AG04449 (cell line): Measurements from ENCODE around the gene GAN.

Experiments
- CTCF ChIA-PET: fragments of 350-600 bp; formaldehyde crosslinking; extraction: SDS; loops from one replicate; lab custom pipeline; 2021; ENCODE audit warnings: antibody characterized with exemption; lab: Yijun Ruan, JAX
- POLR2A ChIA-PET: fragments of 400-600, 350-600 bp; formaldehyde crosslinking; extraction: SDS; loops from one replicate; lab custom pipeline; 2020; ENCODE audit warnings: antibody characterized with exemption, inconsistent platforms; lab: Yijun Ruan, JAX
- DNase-seq: peaks from one replicate; pipeline ENCODE4 v3.0.0-alpha.2; 2010; ENCODE audit warnings: low read depth, low spot score
- H3K4me3 ChIP-seq: 2 replicates; pipeline ENCODE4 v1.5.1; 2011; ENCODE audit warnings: low read depth, mild to moderate bottlenecking, control low read depth, low read length
- CTCF ChIP-seq: IDR thresholded peaks from one replicate; pipeline ENCODE4 v1.5.1; 2011; ENCODE audit warnings: mild to moderate bottlenecking, moderate library complexity, low read length, control low read depth, inconsistent platforms; ENCODE audit not compliant: insufficient read depth; ENCODE audit errors: missing control alignments

The GAN gene

DNA sequence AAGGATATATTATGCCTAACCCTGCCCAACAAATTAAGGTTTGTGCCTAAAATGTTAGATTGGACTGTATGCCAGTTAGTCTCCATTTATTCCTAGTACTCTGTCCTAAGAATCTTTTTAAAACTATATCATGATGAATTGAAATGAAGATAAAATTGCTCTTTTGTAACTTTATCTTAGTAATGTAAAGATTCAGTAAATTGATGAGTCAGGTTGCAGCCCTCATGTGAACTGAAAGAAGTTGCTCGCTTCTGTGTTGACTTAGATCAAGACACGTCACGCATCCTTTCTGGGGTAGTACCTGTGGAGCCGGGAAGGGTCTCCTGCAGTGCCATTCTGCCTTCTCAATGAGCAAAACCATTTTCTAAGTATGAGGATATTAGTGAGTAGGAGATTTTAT lies 63.3 kb downstream of the GAN start:
- ChIA-PET POLR2A (no interaction called here), CTCF (interaction anchor here (0.9 to 1.2 kb wide), 2 partner anchors 10 to 26 kb away, joined by 3 to 5 read pairs; no protein-coding TSS in a partner anchor)
- no peak overlapping the region for H3K4me3 ChIP-seq
- TF ChIP-seq CTCF: no peak
- DNase-seq: no peak

DNA sequence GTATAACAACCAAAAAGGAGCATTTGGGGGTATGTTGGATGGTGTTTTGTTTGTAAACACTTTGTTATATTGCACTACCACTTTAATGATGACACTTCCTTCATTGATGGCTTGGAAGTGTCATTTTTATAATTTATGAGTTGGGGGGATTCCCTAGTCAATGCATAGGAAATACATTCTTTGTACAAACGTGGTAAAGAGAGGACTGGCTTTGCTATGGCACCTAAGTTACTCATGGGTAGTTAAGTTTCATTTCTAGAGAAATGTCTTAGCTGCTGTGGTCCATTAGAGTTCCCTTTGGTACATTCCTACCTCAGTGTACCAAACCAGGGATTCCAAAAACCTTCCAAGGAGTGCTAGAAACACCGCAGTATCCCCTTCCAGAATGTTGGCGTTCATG lies 66.2 kb downstream of the GAN start:
- ChIA-PET POLR2A (no interaction called here), CTCF (interaction anchor here (1.0 to 3.4 kb wide), 5 partner anchors 14 to 343 kb away, joined by 3 to 19 read pairs (median 8); no protein-coding TSS in a partner anchor)
- DNase-seq: no peak
- no peak for TF ChIP-seq CTCF
- H3K4me3 ChIP-seq: no peak overlapping the region

DNA sequence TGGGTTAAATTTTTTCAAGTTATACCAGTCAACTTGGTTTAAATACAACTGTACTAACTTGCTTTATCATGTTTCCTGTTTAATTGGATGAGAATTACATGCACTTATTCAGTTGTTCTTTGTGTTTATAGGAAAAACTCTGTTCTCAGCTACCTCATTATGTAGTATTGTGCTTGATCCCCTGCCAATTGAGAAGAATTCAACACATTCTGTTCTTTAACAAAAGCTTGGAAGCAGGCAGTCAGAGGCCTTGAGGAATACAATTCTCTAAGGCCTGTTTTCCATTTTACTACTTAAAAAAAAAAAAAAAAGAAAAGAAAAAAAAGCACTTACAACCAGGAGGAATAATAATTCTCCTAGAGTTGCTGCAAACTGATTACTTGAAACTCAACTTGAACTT lies 69.2 kb downstream of the GAN start:
- no peak for TF ChIP-seq CTCF
- ChIA-PET CTCF (interaction anchor here (2.0 to 3.4 kb wide), 2 partner anchors 17 to 340 kb away, joined by 7 to 19 read pairs; no protein-coding TSS in a partner anchor), POLR2A (no interaction called here)
- no peak for DNase-seq
- no peak overlapping the region for H3K4me3 ChIP-seq

DNA sequence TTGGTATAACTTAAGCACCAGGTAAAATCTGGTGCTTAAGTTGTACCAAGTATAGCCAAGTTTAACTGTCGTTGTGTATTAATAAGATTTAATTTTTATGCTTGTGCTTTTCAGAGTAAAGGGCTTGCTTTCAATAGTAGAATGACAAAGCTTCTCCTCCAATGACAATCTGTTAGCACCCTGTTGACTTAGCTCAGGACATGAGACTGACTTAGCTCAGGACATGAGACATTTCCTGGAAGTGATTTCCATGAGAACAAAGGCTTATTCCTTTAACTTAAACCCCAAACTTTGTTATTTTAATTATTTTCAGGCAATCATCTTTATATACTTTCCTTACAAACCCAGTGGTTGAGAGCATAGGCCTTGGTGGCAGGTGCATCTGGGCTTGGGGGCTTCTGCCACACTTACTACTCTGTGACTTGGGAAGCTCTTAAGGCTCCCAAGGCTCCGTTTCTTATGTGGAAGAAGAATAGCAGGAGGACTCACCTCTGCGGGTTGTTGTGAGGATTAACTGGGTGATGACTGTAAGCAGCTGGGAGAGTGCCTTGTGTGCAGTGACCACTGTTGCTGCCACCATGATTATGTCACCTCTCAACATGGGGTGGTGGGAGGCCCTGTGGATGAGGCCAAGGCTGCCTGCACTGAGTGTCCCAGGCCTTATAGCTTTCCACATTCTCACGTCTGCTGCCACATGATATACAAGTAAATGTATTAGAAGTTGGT lies 70.4 kb downstream of the GAN start:
- TF ChIP-seq CTCF: no peak
- POLR2A ChIA-PET: no interaction called here
- CTCF ChIA-PET: interaction anchor here (0.6 to 4.8 kb wide), 4 partner anchors 13 to 339 kb away, joined by 3 to 17 read pairs (median 5); no protein-coding TSS in a partner anchor
- no peak for DNase-seq
- no peak overlapping the region for H3K4me3 ChIP-seq

DNA sequence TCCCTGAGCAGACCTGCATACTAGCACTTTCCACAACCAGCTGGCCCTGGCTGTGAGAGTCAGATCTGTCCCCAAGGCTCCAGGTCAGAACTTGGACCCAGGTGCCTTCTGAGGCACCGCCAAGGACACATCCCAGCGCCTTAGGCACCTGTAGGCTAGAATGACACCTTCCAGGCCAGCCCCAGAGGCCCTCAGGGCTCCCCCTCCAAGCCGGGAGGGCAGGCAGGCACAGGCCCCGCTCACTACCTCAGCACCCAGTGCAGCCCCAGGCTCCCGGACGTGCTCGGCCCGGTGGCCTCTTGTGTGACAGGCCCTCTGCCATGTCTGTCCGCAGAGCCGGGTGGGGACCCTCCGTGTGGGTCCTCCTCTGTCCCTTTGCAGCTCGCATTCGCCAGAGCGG lies 73.6 kb downstream of the GAN start:
- no peak for TF ChIP-seq CTCF
- DNase-seq: no peak
- no peak overlapping the region for H3K4me3 ChIP-seq
- CTCF ChIA-PET: interaction anchor here (0.7 to 4.8 kb wide), 3 partner anchors 15 to 336 kb away, joined by 3 to 17 read pairs (median 6); no protein-coding TSS in a partner anchor
- POLR2A ChIA-PET: interaction anchor here (0.7 to 1.2 kb wide), 2 partner anchors 13 to 51 kb away, joined by 3 read pairs; no protein-coding TSS in a partner anchor

GRCh38 chr16:81390840-81391239 lies 76.1 kb downstream of the GAN start:
- CTCF ChIA-PET: interaction anchor here (1.0 to 1.1 kb wide), 2 partner anchors 12 to 14 kb away, joined by 5 to 6 read pairs; no protein-coding TSS in a partner anchor
- TF ChIP-seq CTCF: no peak

More at GRCh38 chr16:81390840-81391239, 76.1 kb downstream of the GAN start:
- POLR2A ChIA-PET: interaction anchor here (0.7 kb wide), 1 partner anchor 39 kb away, joined by 3 read pairs; no protein-coding TSS in a partner anchor
- H3K4me3 ChIP-seq: no peak overlapping the region
- no peak for DNase-seq
